Adrenal gland (tissue), 5 donors: Measurements from ENCODE around the gene DDI2.

Experiments used
- CTCF ChIP-seq, 6 experiments: fragments of 450-650 bp in 4 of 6; fragments of 200-600 bp in 2 of 6; sonication (generic) in 1 of 6; IDR thresholded peaks; 1 replicate in 5 of 6; 2 replicates in 1 of 6; pipeline versions ENCODE4 v1.5.1 to v1.8.0; 2016 to 2021; ENCODE audit warnings: antibody characterized with exemption in 6 of 6, mild to moderate bottlenecking in 2 of 6, moderate library complexity in 1 of 6
- POLR2A ChIP-seq, 2 donors: fragments of 450-650 bp; IDR thresholded peaks; one replicate each; pipeline ENCODE4 v1.6.1; 2017; ENCODE audit warnings: antibody characterized with exemption in 2 of 2, mild to moderate bottlenecking in 2 of 2, moderate library complexity in 1 of 2
- donor health status: DM: no; HTN: no; CAD: no.

DNA sequence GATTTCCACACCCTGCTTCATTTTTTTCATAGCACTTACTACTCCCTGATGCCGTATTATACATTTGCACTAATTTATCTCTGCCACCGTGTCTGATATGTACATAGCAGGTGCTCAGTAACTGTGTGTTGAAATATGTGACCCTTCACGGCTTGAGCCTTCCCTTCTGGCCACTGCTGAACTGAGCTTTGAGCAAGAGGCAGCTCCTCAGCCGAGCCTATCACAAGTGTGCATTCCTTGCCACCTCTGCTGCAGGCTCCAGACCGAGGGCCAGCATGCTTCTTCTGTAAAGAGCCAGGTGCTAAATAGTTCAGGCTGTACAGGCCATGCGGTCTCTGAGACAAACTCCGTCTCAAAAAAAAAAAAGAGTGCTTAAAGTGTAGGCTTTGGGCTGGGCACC is 89.5 kb downstream of the DDI2 start:
- TF ChIP-seq CTCF (IDR thresholded peaks at IDR 0.05) (no peak), POLR2A (IDR thresholded peaks at IDR 0.05) (no peak)
